Measurements from ENCODE around the gene ATP10A. TPM values are rescaled to one million over a fixed set of nuclear protein-coding genes. Genes with fewer than 3 reads are reported as not detected.

Gene ATP10A
- total RNA-seq: 10 to 100 TPM in 3 of 4 donors, 1 to 10 TPM in 1; 8.4 to 19.3 (median 16.5) TPM

GRCh38 chr15:25863111-25863967 is at the start of gene ATP10A:
Gene ATP10A (minus strand): TSS chr15:25863327. CDS start chr15:25863096, 231 bp downstream.
- DNase-seq (ENCODE audit: low spot score) (no peak), ATAC-seq (ENCODE audit: low FRiP score) (peak; percentile 49)
- TF ChIP-seq CTCF (IDR thresholded peaks at IDR 0.05): no peak

- no peak for TF ChIP-seq CTCF (IDR thresholded peaks at IDR 0.05)
- DNase-seq (ENCODE audit: low spot score) (no peak), ATAC-seq (ENCODE audit: low FRiP score) (no peak)
Observed at GRCh38 chr15:25912035-25912434, 48.9 kb upstream of the ATP10A start.

- no peak for DNase-seq (ENCODE audit: low spot score)
- no peak for ATAC-seq (ENCODE audit: low FRiP score)
- TF ChIP-seq CTCF (IDR thresholded peaks at IDR 0.05): no peak
Observed at GRCh38 chr15:25910832-25911231, 47.7 kb upstream of the ATP10A start.

- no peak for TF ChIP-seq CTCF (IDR thresholded peaks at IDR 0.05)
- DNase-seq (ENCODE audit: low spot score) (no peak), ATAC-seq (ENCODE audit: low FRiP score) (no peak)
Observed at GRCh38 chr15:25909806-25910205, 46.7 kb upstream of the ATP10A start.

GRCh38 chr15:25909325-25909724 is 46.2 kb upstream of the ATP10A start:
- no peak for ATAC-seq (ENCODE audit: low FRiP score)

GRCh38 chr15:25905140-25905539 is 42.0 kb upstream of the ATP10A start:
- DNase-seq (ENCODE audit: low spot score): no peak
- TF ChIP-seq CTCF (IDR thresholded peaks at IDR 0.05): no peak
- peak; percentile 66 for ATAC-seq (ENCODE audit: low FRiP score)

More at GRCh38 chr15:25909325-25909724, 46.2 kb upstream of the ATP10A start:
- no peak for TF ChIP-seq CTCF (IDR thresholded peaks at IDR 0.05)
- DNase-seq (ENCODE audit: low spot score): no peak
